A673 (cell line): ENCODE data around the gene KIAA0232. TPM values are rescaled to one million over a fixed set of nuclear protein-coding genes. Genes with fewer than 3 reads are reported as not detected.
A peak's percentile ranks its signal among the peaks of the same experiment; 100 is the strongest.

Source experiments
- BruUV-seq: library from RNA; stranded (reverse); fragments of 400-500 nt; replicated peaks from 2 replicates; lab custom pipeline; 2021; lab: Mats Ljungman, UMichigan
- CTCF ChIA-PET: fragments of 300-600 bp; sonication (Branson Sonifier 250); formaldehyde crosslinking; loops from one replicate; lab custom pipeline; 2022; ENCODE audit warnings: antibody characterized with exemption; lab: Charles Lee
- POLR2A ChIA-PET: fragments of 300-600 bp; sonication (Branson Sonifier 250); formaldehyde crosslinking; loops from one replicate; lab custom pipeline; 2022; ENCODE audit warnings: antibody characterized with exemption; ENCODE audit not compliant: low non-redundant PET; lab: Charles Lee
- DNase-seq: peaks from one replicate; pipeline ENCODE4 v3.0.0-alpha.2; 2015; ENCODE audit warnings: low spot score
- H3K27ac ChIP-seq: fragments of 200-600 bp; sonication (generic); 2 replicates; pipeline ENCODE4 v1.5.1; 2016; ENCODE audit warnings: mixed run types, low read depth, mild to moderate bottlenecking, mixed read lengths, antibody characterized with exemption, low read length; ENCODE audit not compliant: poor library complexity, severe bottlenecking
- H3K27me3 ChIP-seq: fragments of 200-600 bp; sonication (generic); replicated peaks from 2 replicates; pipeline ENCODE4 v1.6.1; 2017; ENCODE audit warnings: mixed run types, low read depth, mild to moderate bottlenecking, mixed read lengths, antibody characterized with exemption, low read length; ENCODE audit not compliant: insufficient read depth, poor library complexity
- H3K36me3 ChIP-seq: fragments of 200-600 bp; sonication (generic); 2 replicates; pipeline ENCODE4 v1.6.1; 2016; ENCODE audit warnings: mixed run types, mild to moderate bottlenecking, mixed read lengths, antibody characterized with exemption, low read length; ENCODE audit not compliant: insufficient read depth, poor library complexity, severe bottlenecking
- H3K4me1 ChIP-seq: fragments of 200-600 bp; sonication (generic); 2 replicates; pipeline ENCODE4 v1.6.1; 2017; ENCODE audit warnings: mixed run types, mild to moderate bottlenecking, mixed read lengths, antibody characterized with exemption, low read length; ENCODE audit not compliant: insufficient read depth, poor library complexity, severe bottlenecking
- H3K4me3 ChIP-seq: fragments of 200-600 bp; sonication (generic); 2 replicates; pipeline ENCODE4 v1.5.1; 2016; ENCODE audit warnings: low read depth, mixed run types, mild to moderate bottlenecking, mixed read lengths, low read length; ENCODE audit not compliant: poor library complexity, severe bottlenecking
- H3K9me3 ChIP-seq: fragments of 200-600 bp; sonication (generic); 2 replicates; pipeline ENCODE4 v1.6.1; 2016; ENCODE audit warnings: mixed run types, low read depth, mild to moderate bottlenecking, mixed read lengths, antibody characterized with exemption, low read length; ENCODE audit not compliant: poor library complexity, severe bottlenecking
- CTCF ChIP-seq: fragments of 300-800, 200-600 bp; sonication (generic); conservative IDR thresholded peaks from 2 replicates; pipeline ENCODE4 v1.5.1; 2017; ENCODE audit warnings: low read depth, mild to moderate bottlenecking, antibody characterized with exemption, low read length, moderate library complexity, mixed read lengths
- EZH2 ChIP-seq: fragments of 200-600 bp; sonication (generic); IDR thresholded peaks from 2 replicates; pipeline ENCODE4 v1.6.1; 2017; ENCODE audit warnings: borderline replicate concordance, low read depth, mild to moderate bottlenecking, mixed read lengths, antibody characterized with exemption, low read length; ENCODE audit not compliant: poor library complexity, severe bottlenecking
- intact Hi-C: fragments of 100-400 bp; cut with micrococcal nuclease; formaldehyde crosslinking; loops from one replicate; pipeline ENCODE4 v1.10.0; 2022; ENCODE audit not compliant: unreplicated experiment
- total RNA-seq: library from RNA; stranded (reverse); gene quantifications from 2 replicates; pipeline ENCODE4 v1.2.3, GENCODE V29; 2021

The KIAA0232 gene
- total RNA-seq, 1 experiment from 2014 or later: 30.2 TPM

DNA sequence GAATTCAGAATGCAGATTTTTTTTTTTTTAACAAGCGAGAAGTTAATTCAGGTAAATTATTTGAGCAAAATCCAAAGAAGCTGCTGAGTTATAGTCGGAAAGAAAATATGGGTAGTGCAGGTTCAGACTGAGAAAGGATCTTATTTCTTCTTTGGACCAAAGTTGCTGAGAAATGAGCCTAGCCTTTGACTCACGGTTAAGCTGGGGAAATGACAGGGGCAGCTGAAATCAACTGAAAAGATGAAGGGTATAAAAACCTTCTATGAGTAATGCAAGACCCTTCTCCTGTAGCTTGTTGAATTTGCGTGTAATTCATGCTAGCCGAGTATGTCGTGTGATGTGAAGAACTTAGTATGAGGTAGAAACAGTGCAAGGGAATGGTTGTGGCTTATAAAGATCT lies 63.0 kb downstream of the KIAA0232 start:
- H3K4me3 ChIP-seq: no peak overlapping the region
- POLR2A ChIA-PET: no interaction called here
- BruUV-seq: no TSS peak
- no peak for DNase-seq
- H3K4me1 ChIP-seq: peaks cover 4% of the 10 kb centered on the region
- H3K27ac ChIP-seq: no peak overlapping the region
- no peaks in the 10 kb centered on the region for H3K9me3 ChIP-seq
- H3K27me3 ChIP-seq: no peaks in the 10 kb centered on the region
- no peak for TF ChIP-seq CTCF
- no peak for TF ChIP-seq EZH2
- H3K36me3 ChIP-seq: peaks cover 15% of the 10 kb centered on the region
- CTCF ChIA-PET: no interaction called here
- intact Hi-C loops: no loop called here

GRCh38 chr4:6847178-6847577 lies 64.7 kb downstream of the KIAA0232 start:
- intact Hi-C loops: no loop called here
- ChIA-PET CTCF (no interaction called here), POLR2A (no interaction called here)
- Histone ChIP-seq H3K27ac (no peak overlapping the region), H3K4me1 (no peaks in the 10 kb centered on the region), H3K36me3 (peaks cover 28% of the 10 kb centered on the region), H3K27me3 (no peaks in the 10 kb centered on the region), H3K4me3 (no peak overlapping the region), H3K9me3 (peaks cover 5% of the 10 kb centered on the region)
- DNase-seq: no peak
- TF ChIP-seq CTCF: no peak
- BruUV-seq: no TSS peak

GRCh38 chr4:6848717-6849305 lies 66.3 kb downstream of the KIAA0232 start:
- intact Hi-C loops: no loop called here
- H3K27me3 ChIP-seq: no peaks in the 10 kb centered on the region
- no peak overlapping the region for H3K4me3 ChIP-seq
- no peak for TF ChIP-seq CTCF
- no peak for TF ChIP-seq EZH2
- H3K36me3 ChIP-seq: peaks cover 38% of the 10 kb centered on the region
- peaks cover 13% of the 10 kb centered on the region for H3K9me3 ChIP-seq
- H3K4me1 ChIP-seq: no peaks in the 10 kb centered on the region
- no peak overlapping the region for H3K27ac ChIP-seq
- DNase-seq: peak; percentile 24
- ChIA-PET POLR2A (no interaction called here), CTCF (interaction anchor here (0.7 kb wide), 1 partner anchor 25 kb away, joined by 3 read pairs; no protein-coding TSS in a partner anchor)
- no TSS peak for BruUV-seq
